Measurements from ENCODE around the gene KAT2B.

Gene KAT2B

GRCh38 chr3:20096135-20096685 lies 56.0 kb downstream of the KAT2B start:
- no peak overlapping the region for H3K4me3 ChIP-seq (ENCODE audit: low read length)
- no peaks in the 10 kb centered on the region for H3K9me3 ChIP-seq (ENCODE audit: insufficient read depth, low read length)
- H3K27ac ChIP-seq (ENCODE audit: low read length), result no peak overlapping the region
- H3K36me3 ChIP-seq (replicated peaks; ENCODE audit: low read depth, low read length), result no peaks in the 10 kb centered on the region
- no peak for TF ChIP-seq EZH2phosphoT487 (IDR thresholded peaks at IDR 0.05; ENCODE audit: low read depth)
- no peak for TF ChIP-seq CTCF (IDR thresholded peaks at IDR 0.05; ENCODE audit: low read depth, low read length)
- H3K4me1 ChIP-seq (ENCODE audit: low read length), result no peaks in the 10 kb centered on the region
- no peaks in the 10 kb centered on the region for H3K79me2 ChIP-seq (ENCODE audit: low read length)
- no peaks in the 10 kb centered on the region for H4K20me1 ChIP-seq (ENCODE audit: insufficient read depth, low read length)
- no peak overlapping the region for H2AFZ ChIP-seq (ENCODE audit: low read depth, low read length)
- H3K9ac ChIP-seq (ENCODE audit: low read length), result no peak overlapping the region
- no peaks in the 10 kb centered on the region for H3K27me3 ChIP-seq (ENCODE audit: low read depth, low read length)
- no peak overlapping the region for H3K4me2 ChIP-seq (ENCODE audit: low read length)

GRCh38 chr3:20097015-20097414 lies 56.8 kb downstream of the KAT2B start:
- Histone ChIP-seq H3K27ac (ENCODE audit: low read length) (no peak overlapping the region), H3K36me3 (replicated peaks; ENCODE audit: low read depth, low read length) (no peaks in the 10 kb centered on the region)

GRCh38 chr3:20099060-20099459 lies 58.8 kb downstream of the KAT2B start:
- no peaks in the 10 kb centered on the region for H3K36me3 ChIP-seq (replicated peaks; ENCODE audit: low read depth, low read length)
- H3K9ac ChIP-seq (ENCODE audit: low read length), result no peak overlapping the region
- H3K79me2 ChIP-seq (ENCODE audit: low read length), result no peaks in the 10 kb centered on the region
- no peak overlapping the region for H2AFZ ChIP-seq (ENCODE audit: low read depth, low read length)
- no peak overlapping the region for H3K4me2 ChIP-seq (ENCODE audit: low read length)
- H3K27ac ChIP-seq (ENCODE audit: low read length), result no peak overlapping the region
- TF ChIP-seq CTCF (IDR thresholded peaks at IDR 0.05; ENCODE audit: low read depth, low read length), result no peak
- no peak for TF ChIP-seq EZH2phosphoT487 (IDR thresholded peaks at IDR 0.05; ENCODE audit: low read depth)
- H3K4me3 ChIP-seq (ENCODE audit: low read length), result no peak overlapping the region
- H3K27me3 ChIP-seq (ENCODE audit: low read depth, low read length), result no peaks in the 10 kb centered on the region
- H3K9me3 ChIP-seq (ENCODE audit: insufficient read depth, low read length), result no peaks in the 10 kb centered on the region
- no peaks in the 10 kb centered on the region for H4K20me1 ChIP-seq (ENCODE audit: insufficient read depth, low read length)
- peaks cover 6% of the 10 kb centered on the region for H3K4me1 ChIP-seq (ENCODE audit: low read length)

More at GRCh38 chr3:20097015-20097414, 56.8 kb downstream of the KAT2B start:
- Histone ChIP-seq H3K4me2 (ENCODE audit: low read length) (no peak overlapping the region), H3K4me1 (ENCODE audit: low read length) (no peaks in the 10 kb centered on the region), H3K9me3 (ENCODE audit: insufficient read depth, low read length) (no peaks in the 10 kb centered on the region), H4K20me1 (ENCODE audit: insufficient read depth, low read length) (no peaks in the 10 kb centered on the region), H3K4me3 (ENCODE audit: low read length) (no peak overlapping the region), H2AFZ (ENCODE audit: low read depth, low read length) (no peak overlapping the region), H3K27me3 (ENCODE audit: low read depth, low read length) (no peaks in the 10 kb centered on the region), H3K9ac (ENCODE audit: low read length) (no peak overlapping the region), H3K79me2 (ENCODE audit: low read length) (no peaks in the 10 kb centered on the region)
- TF ChIP-seq CTCF (IDR thresholded peaks at IDR 0.05; ENCODE audit: low read depth, low read length) (no peak), EZH2phosphoT487 (IDR thresholded peaks at IDR 0.05; ENCODE audit: low read depth) (no peak)

- Histone ChIP-seq H3K4me2 (ENCODE audit: low read length) (no peak overlapping the region), H4K20me1 (ENCODE audit: insufficient read depth, low read length) (no peaks in the 10 kb centered on the region), H3K9me3 (ENCODE audit: insufficient read depth, low read length) (no peaks in the 10 kb centered on the region), H3K9ac (ENCODE audit: low read length) (no peak overlapping the region), H2AFZ (ENCODE audit: low read depth, low read length) (no peak overlapping the region), H3K4me1 (ENCODE audit: low read length) (peaks cover 12% of the 10 kb centered on the region), H3K27me3 (ENCODE audit: low read depth, low read length) (no peaks in the 10 kb centered on the region), H3K27ac (ENCODE audit: low read length) (no peak overlapping the region), H3K36me3 (replicated peaks; ENCODE audit: low read depth, low read length) (no peaks in the 10 kb centered on the region), H3K4me3 (ENCODE audit: low read length) (no peak overlapping the region), H3K79me2 (ENCODE audit: low read length) (no peaks in the 10 kb centered on the region)
- TF ChIP-seq CTCF (IDR thresholded peaks at IDR 0.05; ENCODE audit: low read depth, low read length), result no peak
- no peak for TF ChIP-seq EZH2phosphoT487 (IDR thresholded peaks at IDR 0.05; ENCODE audit: low read depth)
Observed at GRCh38 chr3:20100151-20100550, 59.9 kb downstream of the KAT2B start.
